Measurements from ENCODE around the gene NOXA1. TPM values are rescaled to one million over a fixed set of nuclear protein-coding genes. Genes with fewer than 3 reads are reported as not detected.
"Not testable (repeated sequence)": the region's sequence is repeated elsewhere in the genome, so short reads cannot be mapped to it uniquely, and the experiment has no call there.

Gene NOXA1
- total RNA-seq = 12.5 TPM

- peak; percentile 95 for DNase-seq (ENCODE audit: low spot score)
These were observed at the start of gene NOXA1, which contains the start of gene EXD3 for GRCh38 chr9:137422604-137423513. Gene NOXA1, plus strand, starts transcription at chr9:137423393. Its CDS starts 137 bp downstream, at chr9:137423530. Gene EXD3, minus strand, starts transcription at chr9:137423162. Its CDS starts 27,805 bp downstream, at chr9:137395357.

DNA sequence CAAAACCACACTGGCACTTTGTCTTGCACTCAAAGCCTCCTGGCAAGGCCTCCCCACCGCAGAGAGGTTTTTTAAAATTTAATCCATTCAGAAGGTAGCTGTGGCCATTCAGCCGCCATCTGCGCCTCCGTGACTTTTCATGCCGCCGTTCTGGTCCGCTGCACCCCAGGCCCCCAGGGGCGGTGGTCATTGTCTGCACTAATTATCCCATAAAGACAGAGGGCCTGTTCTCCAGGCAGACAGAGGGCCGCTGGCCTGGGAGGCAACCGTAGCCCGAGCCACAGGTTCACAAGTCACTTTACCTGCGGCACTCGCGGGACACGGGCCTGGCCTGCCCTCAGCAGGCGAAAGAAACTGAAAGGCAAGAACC is 49.6 kb upstream of the NOXA1 start:
- DNase-seq (ENCODE audit: low spot score) = no peak

DNA sequence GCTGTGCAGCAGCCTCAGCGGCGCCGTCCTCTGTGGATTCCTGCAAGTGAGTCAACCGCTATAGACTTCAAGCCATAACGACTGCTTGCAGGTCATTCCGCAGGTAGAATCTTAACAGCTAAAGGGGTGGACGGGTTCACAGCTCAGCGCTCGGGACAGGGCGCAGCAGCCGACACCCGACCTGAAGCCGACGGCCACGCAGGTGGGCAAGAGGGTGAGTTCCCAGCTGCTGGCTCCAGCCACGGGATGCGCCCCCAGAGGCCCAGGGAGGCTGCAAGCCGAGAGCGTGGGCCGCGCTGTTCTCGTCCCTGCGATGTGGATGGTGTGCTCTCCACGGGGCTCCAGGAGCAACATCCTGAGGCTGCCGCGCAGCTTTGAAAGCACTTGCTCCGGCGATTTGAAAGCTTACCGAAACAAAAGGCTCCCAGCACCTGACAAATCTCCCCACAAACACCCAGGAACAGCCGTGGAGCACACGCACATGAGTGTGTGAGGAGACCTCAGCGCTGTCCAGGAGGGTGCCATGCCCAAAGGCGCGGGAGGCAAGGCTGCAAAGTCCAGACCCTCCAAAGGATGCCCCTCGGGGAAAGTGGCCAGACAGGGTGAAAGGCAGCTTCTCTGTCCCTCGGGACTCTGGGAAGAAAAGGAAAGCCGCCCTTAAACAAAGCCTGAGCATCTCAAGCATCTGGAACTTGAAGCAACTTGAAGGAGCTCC is 48.9 kb upstream of the NOXA1 start:
- DNase-seq (ENCODE audit: low spot score) = no peak

- DNase-seq (ENCODE audit: low spot score) = no peak
These were observed 47.7 kb upstream of the NOXA1 start for GRCh38 chr9:137375321-137376058.

DNA sequence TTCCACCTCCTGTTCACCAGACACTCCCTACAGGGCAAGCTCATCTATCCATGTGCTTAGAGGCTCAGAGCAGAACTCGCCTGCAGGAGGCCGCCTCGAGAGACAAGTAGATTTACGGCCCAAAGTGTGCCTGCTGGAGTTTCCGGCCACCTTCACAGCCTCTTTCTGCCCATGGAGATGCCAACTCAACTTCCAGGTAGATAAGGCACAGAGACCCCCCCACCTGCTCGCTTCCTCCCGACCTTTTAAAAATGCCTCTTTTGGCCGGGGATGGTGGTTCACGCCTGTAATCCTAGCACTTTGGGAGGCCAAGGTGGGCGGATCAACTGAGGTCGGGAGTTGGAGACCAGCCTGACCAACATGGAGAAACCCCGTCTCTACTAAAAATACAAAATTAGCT is 46.8 kb upstream of the NOXA1 start:
- no peak for DNase-seq (ENCODE audit: low spot score)

- DNase-seq (ENCODE audit: low spot score) = not testable (repeated sequence)
These were observed 44.3 kb upstream of the NOXA1 start for GRCh38 chr9:137378688-137379410.

- no peak for DNase-seq (ENCODE audit: low spot score)
These were observed 43.4 kb upstream of the NOXA1 start for GRCh38 chr9:137379761-137380161.

- DNase-seq (ENCODE audit: low spot score) = no peak
These were observed 43.0 kb upstream of the NOXA1 start for GRCh38 chr9:137380171-137380570.

GRCh38 chr9:137380606-137381005 is 42.6 kb upstream of the NOXA1 start:
- no peak for DNase-seq (ENCODE audit: low spot score)

DNA sequence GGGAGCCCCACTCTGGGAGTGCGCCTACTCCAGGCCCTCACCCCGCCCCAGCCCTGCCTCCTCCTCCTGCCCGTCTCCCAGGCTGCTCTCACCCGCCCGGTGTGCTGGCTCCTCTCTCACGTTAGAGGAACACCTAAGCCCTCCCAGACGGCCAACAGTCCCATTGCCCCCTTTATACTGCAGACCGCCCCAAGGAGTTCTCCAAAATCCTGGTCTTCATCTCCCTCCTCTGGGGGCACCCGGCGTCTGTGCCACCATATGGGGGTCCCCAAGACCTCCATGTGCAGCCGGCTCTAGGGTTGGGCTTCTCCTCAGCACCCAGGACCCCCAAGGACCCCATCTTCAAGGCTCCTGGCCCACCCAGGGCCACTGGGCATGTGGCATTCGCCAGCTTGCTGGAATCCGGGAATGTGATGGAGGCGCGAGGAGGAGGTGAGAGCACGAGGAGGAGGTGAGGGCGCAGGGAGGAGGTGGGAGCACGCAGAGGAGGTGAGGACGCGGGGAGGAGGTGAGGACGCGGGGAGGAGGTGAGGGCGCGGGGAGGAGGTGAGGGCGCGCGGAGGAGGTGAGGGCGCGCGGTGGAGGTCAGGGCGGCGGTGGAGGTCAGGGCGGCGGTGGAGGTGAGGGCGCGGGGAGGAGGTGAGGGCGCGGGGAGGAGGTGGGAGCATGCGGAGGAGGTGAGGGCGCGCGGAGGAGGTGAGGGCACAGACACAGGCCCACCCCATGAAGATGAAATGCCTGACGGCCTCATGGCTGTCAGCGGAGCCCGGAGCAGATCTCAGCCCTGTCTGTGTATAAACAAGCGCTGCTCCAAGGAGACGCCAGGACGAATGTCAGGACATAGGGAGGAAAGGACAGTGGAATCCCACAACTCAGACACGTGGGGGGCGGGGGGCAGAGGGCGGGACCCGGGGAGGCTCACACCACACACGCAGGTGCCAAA is 41.4 kb upstream of the NOXA1 start:
- DNase-seq (ENCODE audit: low spot score) = no peak

DNA sequence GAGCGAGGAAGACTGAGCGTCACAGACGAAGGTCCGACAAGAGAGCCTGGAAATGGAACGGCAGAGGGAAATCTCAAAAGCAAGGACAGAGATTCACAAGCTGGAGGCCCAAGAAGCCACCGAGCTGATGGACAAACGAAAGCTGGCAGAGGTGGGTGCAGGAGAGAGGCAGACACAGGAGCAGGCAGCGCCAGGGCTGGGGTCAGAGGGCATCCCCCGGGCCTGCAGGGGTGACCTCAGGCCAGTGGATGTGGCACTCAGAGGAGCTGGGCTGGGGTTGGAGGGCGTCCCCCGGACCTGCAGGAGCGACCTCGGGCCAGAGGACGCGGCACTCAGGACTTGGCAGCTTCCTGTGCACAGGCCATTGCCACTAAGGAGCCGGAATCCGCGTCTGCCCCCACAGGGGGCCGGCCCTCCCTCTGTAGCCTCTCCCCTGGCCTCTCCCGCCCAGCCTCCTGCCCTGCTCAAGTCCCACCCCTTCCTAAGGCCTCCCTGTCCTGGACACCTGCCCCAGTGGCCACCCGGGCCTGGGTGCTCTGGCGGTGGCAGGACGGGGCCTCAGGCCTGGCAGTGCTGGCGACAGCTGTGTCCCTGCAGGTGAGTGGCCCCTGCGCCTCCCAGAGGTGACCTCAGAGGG is 40.6 kb upstream of the NOXA1 start:
- no peak for DNase-seq (ENCODE audit: low spot score)

DNA sequence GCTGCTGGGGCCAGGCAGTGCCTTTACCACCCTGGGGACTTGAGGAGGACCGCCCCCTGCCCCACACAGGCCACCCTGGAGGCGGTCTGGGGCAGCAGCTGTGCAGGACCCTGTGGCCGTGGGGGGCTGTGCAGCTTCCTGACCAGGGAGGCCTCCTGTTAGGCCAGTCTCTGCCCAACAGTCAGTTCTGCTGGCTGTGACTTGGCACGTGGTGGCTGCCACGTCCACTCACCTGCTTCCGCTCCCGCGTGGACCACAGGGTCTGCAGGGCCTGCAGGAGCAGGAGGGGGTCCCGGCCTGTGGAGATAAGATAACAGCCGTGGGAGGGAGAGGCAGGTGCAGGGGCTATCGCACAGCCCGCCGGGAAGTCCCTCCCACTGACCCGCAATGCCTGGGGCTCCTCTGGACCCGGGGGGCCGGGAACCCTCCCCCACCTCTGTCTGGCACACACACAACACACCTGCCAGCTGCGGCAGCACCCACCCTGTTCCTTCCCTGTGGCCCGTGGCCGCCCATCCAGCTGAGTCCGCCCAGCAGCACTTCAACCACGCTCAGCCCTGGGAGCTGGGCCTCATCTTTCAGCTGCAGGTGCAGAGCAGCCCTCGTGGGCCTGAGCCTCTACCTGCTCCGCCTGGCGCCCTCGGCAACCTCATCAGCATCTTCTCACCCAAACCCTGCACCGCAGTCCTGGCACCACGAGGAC is 40.0 kb upstream of the NOXA1 start:
- no peak for DNase-seq (ENCODE audit: low spot score)

- DNase-seq (ENCODE audit: low spot score) = no peak
These were observed 39.1 kb upstream of the NOXA1 start for GRCh38 chr9:137383784-137384756.

DNA sequence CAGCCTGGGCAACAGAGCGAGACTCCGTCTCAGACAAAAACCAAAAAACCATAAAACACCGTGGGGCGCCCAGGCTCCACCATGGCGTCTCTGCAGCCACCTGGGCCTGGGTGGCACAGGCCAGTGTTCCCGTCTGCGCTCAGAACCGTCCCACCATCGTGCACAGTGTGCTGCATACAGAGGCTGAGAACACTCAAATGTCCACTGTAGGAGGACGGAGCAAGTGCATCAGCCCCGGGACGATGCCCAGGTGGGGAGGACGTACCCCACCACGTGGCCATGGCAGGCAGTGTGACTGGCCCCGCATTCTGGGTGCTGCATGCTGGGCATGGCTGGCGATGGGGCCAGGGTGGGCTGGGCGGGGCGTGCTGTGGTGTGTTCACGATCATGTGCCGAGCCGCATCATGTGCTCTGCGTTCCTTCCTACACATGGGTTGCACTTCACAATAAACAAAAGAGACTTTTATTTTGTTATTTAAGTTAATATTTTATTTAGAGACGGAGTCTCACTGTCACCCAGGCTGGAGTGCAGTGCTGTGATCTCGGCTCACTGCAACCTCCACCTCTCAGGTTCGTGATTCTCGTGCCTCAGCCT is 38.0 kb upstream of the NOXA1 start:
- no peak for DNase-seq (ENCODE audit: low spot score)

GRCh38 chr9:137386507-137387113 is 36.6 kb upstream of the NOXA1 start:
- not testable (repeated sequence) for DNase-seq (ENCODE audit: low spot score)

DNA sequence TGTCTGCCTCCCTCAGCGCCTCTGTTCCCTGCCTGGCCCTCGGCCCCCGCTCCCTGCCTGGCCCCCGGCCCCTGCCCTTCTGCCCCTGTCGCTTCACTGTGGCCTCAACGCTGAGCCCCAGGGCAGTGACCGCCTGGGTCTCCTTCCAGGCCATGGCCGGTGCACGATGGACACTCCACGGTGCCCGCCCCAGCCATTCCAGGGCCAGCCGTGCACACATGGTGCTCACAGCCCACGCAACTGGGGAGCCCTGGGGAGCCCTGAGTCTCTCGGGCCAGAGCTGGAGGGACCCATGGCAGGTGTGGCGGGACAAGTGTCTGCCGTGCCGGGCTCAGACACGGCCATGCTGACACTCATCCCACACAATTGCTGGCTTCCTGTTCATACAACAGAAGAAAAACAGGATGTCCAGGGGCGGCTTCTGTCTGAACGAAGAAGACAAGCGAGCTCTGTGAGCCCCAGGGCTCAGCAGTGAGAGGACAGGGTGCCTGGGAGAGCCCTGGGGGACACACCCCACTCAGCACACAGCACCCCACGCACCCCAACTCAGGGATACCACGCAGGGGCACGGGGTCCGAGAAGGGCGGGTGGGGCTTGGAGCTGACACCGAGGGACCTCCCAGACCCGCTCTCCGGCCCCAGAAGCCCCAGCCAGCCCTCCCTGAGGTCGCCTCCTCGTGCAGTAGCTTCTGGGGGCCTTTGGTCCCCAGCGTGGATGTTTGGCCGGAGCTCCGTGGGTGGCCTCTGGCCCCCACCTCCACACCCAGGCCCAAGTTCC is 35.9 kb upstream of the NOXA1 start:
- DNase-seq (ENCODE audit: low spot score) = no peak

Data from ureter (tissue), 1 donor.